PC-9 (cell line): ENCODE measurements around the gene RNF212. TPM values are rescaled to one million over a fixed set of nuclear protein-coding genes. Genes with fewer than 3 reads are reported as not detected.

Source experiments
- Bru-seq: library from RNA; stranded (reverse); fragments of 400-500 nt; gene quantifications from one replicate; lab custom pipeline; 2021; lab: Mats Ljungman, UMichigan
- BruChase-seq, 2 experiments: library from RNA; stranded (reverse); fragments of 400-500 nt; gene quantifications; one replicate each; lab custom pipeline; 2021; lab: Mats Ljungman, UMichigan
- BruUV-seq: library from RNA; stranded (reverse); fragments of 400-500 nt; replicated peaks from 2 replicates; lab custom pipeline; 2021; lab: Mats Ljungman, UMichigan
- CTCF ChIA-PET: fragments of 300-600 bp; sonication (Branson Sonifier 250); formaldehyde crosslinking; loops from one replicate; lab custom pipeline; 2022; ENCODE audit warnings: antibody characterized with exemption; lab: Charles Lee
- POLR2A ChIA-PET: fragments of 300-600 bp; sonication (Branson Sonifier 250); formaldehyde crosslinking; loops from one replicate; lab custom pipeline; 2022; ENCODE audit warnings: antibody characterized with exemption; ENCODE audit not compliant: unreplicated experiment; lab: Charles Lee
- DNase-seq, 2 experiments: peaks; one replicate each; pipeline versions ENCODE4 v3.0.0 to v3.0.0-alpha.2; 2015 to 2022; ENCODE audit warnings: mixed read lengths in 1 of 2
- H2AFZ ChIP-seq: fragments of 200-600 bp; sonication (generic); 2 replicates; pipeline ENCODE4 v1.8.1; 2017; ENCODE audit warnings: antibody characterized with exemption
- H3F3A ChIP-seq: fragments of 200-600 bp; sonication (generic); 2 replicates; pipeline ENCODE4 v1.8.1; 2017; ENCODE audit warnings: antibody characterized with exemption, mild to moderate bottlenecking, low read depth; ENCODE audit not compliant: insufficient read depth
- H3K27ac ChIP-seq: fragments of 200-600 bp; sonication (generic); 2 replicates; pipeline ENCODE4 v1.6.1; 2016; ENCODE audit warnings: mixed run types
- H3K27me3 ChIP-seq: fragments of 200-600 bp; sonication (generic); 2 replicates; pipeline ENCODE4 v1.6.1; 2016; ENCODE audit warnings: low read depth, mixed run types; ENCODE audit not compliant: insufficient read depth
- H3K36me3 ChIP-seq: fragments of 200-600 bp; sonication (generic); 2 replicates; pipeline ENCODE4 v1.6.1; 2016; ENCODE audit warnings: low read depth, mixed run types
- H3K4me1 ChIP-seq: fragments of 200-600 bp; sonication (generic); replicated peaks from 2 replicates; pipeline ENCODE4 v1.6.1; 2016; ENCODE audit warnings: mixed run types; ENCODE audit not compliant: insufficient read depth
- H3K4me2 ChIP-seq: fragments of 200-600 bp; sonication (generic); 2 replicates; pipeline ENCODE4 v1.6.1; 2017; ENCODE audit warnings: mixed run types
- H3K4me3 ChIP-seq: fragments of 200-600 bp; sonication (generic); 2 replicates; pipeline ENCODE4 v1.6.1; 2016; ENCODE audit warnings: mixed run types
- H3K79me2 ChIP-seq: fragments of 200-600 bp; sonication (generic); 2 replicates; pipeline ENCODE4 v1.6.1; 2017; ENCODE audit warnings: low read depth, mixed run types
- H3K9me2 ChIP-seq: fragments of 200-600 bp; sonication (generic); 2 replicates; pipeline ENCODE4 v1.8.1; 2017; ENCODE audit warnings: mild to moderate bottlenecking; ENCODE audit not compliant: insufficient read depth
- H3K9me3 ChIP-seq: fragments of 200-600 bp; sonication (generic); 2 replicates; pipeline ENCODE4 v1.8.1; 2016; ENCODE audit warnings: low read depth; ENCODE audit not compliant: insufficient read depth
- H4K20me1 ChIP-seq: fragments of 200-600 bp; sonication (generic); 2 replicates; pipeline ENCODE4 v1.8.1; 2017; ENCODE audit not compliant: insufficient read depth
- CTCF ChIP-seq: fragments of 200-600 bp; sonication (generic); conservative IDR thresholded peaks from 2 replicates; pipeline ENCODE4 v1.6.1; 2017; ENCODE audit warnings: mixed run types, antibody characterized with exemption, mild to moderate bottlenecking, moderate library complexity
- EZH2 ChIP-seq: fragments of 200-600 bp; sonication (generic); IDR thresholded peaks from 2 replicates; pipeline ENCODE4 v1.8.0; 2017; ENCODE audit warnings: antibody characterized with exemption, low read depth
- intact Hi-C: fragments of 100-400 bp; cut with micrococcal nuclease; formaldehyde crosslinking; loops from one replicate; pipeline ENCODE4 v1.10.0; 2022; ENCODE audit not compliant: unreplicated experiment
- long read RNA-seq: library from polyadenylated mRNA; stranded (forward); transcript quantifications from one replicate; pipeline ENCODE4 v2.0.0, GENCODE V29; 2022
- total RNA-seq: library from RNA; stranded (reverse); gene quantifications from 2 replicates; pipeline ENCODE4 v1.2.3, GENCODE V29; 2021

Gene RNF212
- total RNA-seq (4.2 and 6.6 TPM in 2 replicates), Bru-seq, nascent RNA (percentile 32 among the genes with signal in this experiment), BruChase-seq, experiment 1, labeled RNA remaining after a 2-hour chase (percentile 41 among the genes with signal in this experiment), BruChase-seq, experiment 2, labeled RNA remaining after a 6-hour chase (percentile 36 among the genes with signal in this experiment)
- long read RNA-seq, partial matches to known transcripts, result 0 of 2 reads
- long read RNA-seq, other reads (novel, unspliced or antisense), result 2 of 2 reads

DNA sequence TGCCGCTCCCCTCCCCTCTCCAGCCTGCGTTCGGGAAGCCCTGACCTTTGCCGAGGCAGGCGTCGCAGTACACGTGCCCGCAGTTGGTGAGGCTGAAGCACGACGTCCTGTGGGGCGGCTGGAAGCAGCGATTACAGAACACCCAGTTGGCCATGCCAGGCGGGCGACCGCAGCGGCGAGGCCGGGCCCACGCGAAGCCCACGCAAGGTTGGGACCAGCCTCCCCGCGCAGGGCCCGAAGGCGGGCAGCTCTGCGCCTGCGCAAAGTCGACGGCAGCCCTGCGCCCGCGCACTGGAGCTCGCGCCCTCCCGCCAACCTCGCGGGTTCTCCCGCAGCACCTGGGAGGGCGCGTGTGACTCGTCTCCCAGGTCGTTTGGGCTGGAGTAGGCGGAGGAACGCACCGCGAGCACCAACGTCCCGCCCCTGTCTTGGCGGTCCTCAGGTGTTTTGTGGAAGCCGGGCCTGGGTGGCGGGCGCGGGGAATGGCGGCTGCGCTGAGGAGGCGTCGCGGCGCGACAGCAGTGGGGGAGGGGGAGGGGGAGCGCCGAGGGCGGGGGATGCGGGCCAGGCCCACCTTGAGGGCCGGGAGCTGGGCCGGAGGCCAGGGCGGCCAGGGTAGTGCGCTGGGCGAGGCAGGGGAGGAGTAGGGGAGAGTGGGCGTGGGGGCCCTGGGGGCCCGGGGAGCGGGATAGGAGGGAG is at the start of gene RNF212:
TSS of gene RNF212 (minus strand) at position 254 of the 699 bp plus-strand sequence. CDS start at position 154, 100 bp downstream.
- Histone ChIP-seq H3K27me3 (peaks cover 30% of the 10 kb centered on the region), H3K4me2 (peak within 1 kb of the TSS; percentile 51), H3K4me1 (peaks cover 14% of the 10 kb centered on the region), H2AFZ (0 out of 2 replicates have a peak within 1 kb of the TSS, but pooled peaks have one; percentile 22), H3K4me3 (peak within 1 kb of the TSS; percentile 39; the same call in 1 of the 2 replicates), H3K79me2 (no peaks in the 10 kb centered on the region), H3K9me3 (no peaks in the 10 kb centered on the region; the same call in 1 of the 2 replicates), H3F3A (peaks cover 20% of the 10 kb centered on the region), H4K20me1 (no peaks in the 10 kb centered on the region), H3K9me2 (no peaks in the 10 kb centered on the region), H3K36me3 (no peaks in the 10 kb centered on the region), H3K27ac (no peak within 1 kb of the TSS)
- DNase-seq, result peak in 1 of 2 experiments; percentile 27
- CTCF ChIA-PET, result interaction anchor here (0.8 kb wide), 1 partner anchor 9 kb away, joined by 5 read pairs; no protein-coding TSS in a partner anchor
- intact Hi-C loops, result no loop called here
- TF ChIP-seq EZH2, result no peak
- no peak for TF ChIP-seq CTCF
- POLR2A ChIA-PET, result no interaction called here
- no TSS peak for BruUV-seq

DNA sequence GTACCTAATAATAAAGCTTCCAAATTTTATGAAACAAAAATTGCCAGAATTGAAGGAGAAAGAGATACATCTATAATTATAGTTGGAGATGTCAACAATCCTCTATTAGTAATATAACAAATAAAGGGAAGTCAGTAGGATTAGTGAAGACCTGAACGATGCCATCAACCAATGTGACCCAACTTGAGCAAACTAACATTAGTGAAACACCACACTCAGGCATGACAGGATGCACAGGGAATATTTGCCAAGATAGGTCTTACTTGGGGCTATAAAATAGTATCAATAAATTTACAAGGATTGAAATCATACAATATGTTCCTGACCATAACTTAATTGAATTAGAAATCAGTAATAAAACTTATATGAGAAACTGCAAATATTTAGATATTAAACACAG is 47.0 kb upstream of the RNF212 start:
- H4K20me1 ChIP-seq, result no peaks in the 10 kb centered on the region
- H3K4me1 ChIP-seq, result no peaks in the 10 kb centered on the region
- H2AFZ ChIP-seq, result no peak overlapping the region
- H3K4me2 ChIP-seq, result no peak overlapping the region
- no peak overlapping the region for H3K4me3 ChIP-seq
- intact Hi-C loops, result no loop called here
- H3K27ac ChIP-seq, result no peak overlapping the region
- H3K9me3 ChIP-seq, result 0 out of 2 replicates have a peak, but pooled peaks cover 4% of the 10 kb centered on the region
- no peaks in the 10 kb centered on the region for H3K36me3 ChIP-seq
- peaks cover 29% of the 10 kb centered on the region for H3K27me3 ChIP-seq
- BruUV-seq, result no TSS peak
- ChIA-PET POLR2A (no interaction called here), CTCF (no interaction called here)
- DNase-seq, result no peak
- H3K9me2 ChIP-seq, result no peaks in the 10 kb centered on the region
- H3K79me2 ChIP-seq, result no peaks in the 10 kb centered on the region
- no peaks in the 10 kb centered on the region for H3F3A ChIP-seq
- TF ChIP-seq CTCF, result no peak
- TF ChIP-seq EZH2, result no peak

- Histone ChIP-seq H3K9me3 (0 out of 2 replicates have a peak, but pooled peaks cover 4% of the 10 kb centered on the region), H3K27me3 (peaks cover 67% of the 10 kb centered on the region), H4K20me1 (no peaks in the 10 kb centered on the region), H3K4me1 (peaks cover 5% of the 10 kb centered on the region; the same call in 1 of the 2 replicates), H3K27ac (no peak overlapping the region), H3F3A (no peaks in the 10 kb centered on the region), H3K36me3 (no peaks in the 10 kb centered on the region), H3K4me2 (no peak overlapping the region), H3K79me2 (no peaks in the 10 kb centered on the region), H3K9me2 (no peaks in the 10 kb centered on the region), H2AFZ (no peak overlapping the region), H3K4me3 (no peak overlapping the region)
- BruUV-seq, result no TSS peak
- intact Hi-C loops, result no loop called here
- CTCF ChIA-PET, result no interaction called here
- no peak for DNase-seq
- POLR2A ChIA-PET, result no interaction called here
- no peak for TF ChIP-seq CTCF
- no peak for TF ChIP-seq EZH2
Measured at GRCh38 chr4:1156069-1156468, 42.7 kb upstream of the RNF212 start.
